Gastroesophageal sphincter (tissue), 4 donors: Measurements from ENCODE around the gene MEGF6. TPM values are rescaled to one million over a fixed set of nuclear protein-coding genes. Genes with fewer than 3 reads are reported as not detected.

Experiments
- ATAC-seq: fragments of 150-250 bp; one replicate; pipeline ENCODE4 v1.9.1; 2016; ENCODE audit warnings: mild to moderate bottlenecking, moderate library complexity
- H3K27ac ChIP-seq, 4 donors: fragments of 200-600 bp; sonication (generic) in 3 of 4; 1 replicate in 3 of 4; 2 replicates in 1 of 4; pipeline ENCODE4 v1.5.1; 2016 to 2019
- H3K27me3 ChIP-seq: fragments of 200-600 bp; sonication (generic); one replicate; pipeline ENCODE4 v1.5.1; 2019
- H3K36me3 ChIP-seq, 2 donors: fragments of 200-600 bp; sonication (generic); one replicate each; pipeline ENCODE4 v1.5.1; 2019; ENCODE audit warnings: control low read depth in 1 of 2
- H3K4me1 ChIP-seq, 3 donors: fragments of 200-600 bp; sonication (generic); 1 replicate in 2 of 3; 2 replicates in 1 of 3; pipeline ENCODE4 v1.5.1; 2016 to 2019; ENCODE audit warnings: control low read depth in 2 of 3
- H3K4me3 ChIP-seq, 2 donors: fragments of 200-600 bp; sonication (generic); one replicate each; pipeline ENCODE4 v1.5.1; 2019; ENCODE audit warnings: mild to moderate bottlenecking in 1 of 2, moderate library complexity in 1 of 2
- H3K9me3 ChIP-seq, 3 donors: fragments of 200-600 bp; sonication (generic); one replicate each; pipeline ENCODE4 v1.5.1; 2017 to 2019; ENCODE audit warnings: control low read depth in 2 of 3
- EP300 ChIP-seq: sonication (generic); formaldehyde crosslinking; IDR thresholded peaks from one replicate; pipeline ENCODE4 v1.6.1; 2017; ENCODE audit warnings: antibody characterized with exemption, mild to moderate bottlenecking
- POLR2A ChIP-seq, 2 donors: fragments of 450-650 bp; IDR thresholded peaks; one replicate each; pipeline ENCODE4 v1.6.1; 2017; ENCODE audit warnings: antibody characterized with exemption in 2 of 2, mild to moderate bottlenecking in 2 of 2, moderate library complexity in 1 of 2
- POLR2AphosphoS5 ChIP-seq: sonication (generic); formaldehyde crosslinking; IDR thresholded peaks from one replicate; pipeline ENCODE4 v1.6.1; 2017; ENCODE audit warnings: antibody characterized with exemption
- WGBS, 2 donors: methylation state at CpG; one replicate each; pipeline ENCODE4 v1.1.5; 2018; ENCODE audit warnings: low coverage in 1 of 2; 5-methylcytosine and 5-hydroxymethylcytosine counted together
- total RNA-seq, 4 donors: library from RNA; depleted of rRNA; stranded (reverse); fragments of >200 nt; gene quantifications; one replicate each; pipeline ENCODE4 v1.1.0, GENCODE V29; 2016
- TF ChIP-seq, protein P1 (sequence below), 4 experiments: fragments of 200-600 bp in 2 of 4; fragments of 450-650 bp in 2 of 4; sonication (generic) in 1 of 4; IDR thresholded peaks; one replicate each; pipeline ENCODE4 v1.5.1; 2017 to 2019; ENCODE audit warnings: antibody characterized with exemption in 4 of 4, mild to moderate bottlenecking in 2 of 4, moderate library complexity in 2 of 4

MEGF6 gene
- total RNA-seq, 4 donors from 2014 or later, result 4.7 to 15.5 (median 10.8) TPM

DNA sequence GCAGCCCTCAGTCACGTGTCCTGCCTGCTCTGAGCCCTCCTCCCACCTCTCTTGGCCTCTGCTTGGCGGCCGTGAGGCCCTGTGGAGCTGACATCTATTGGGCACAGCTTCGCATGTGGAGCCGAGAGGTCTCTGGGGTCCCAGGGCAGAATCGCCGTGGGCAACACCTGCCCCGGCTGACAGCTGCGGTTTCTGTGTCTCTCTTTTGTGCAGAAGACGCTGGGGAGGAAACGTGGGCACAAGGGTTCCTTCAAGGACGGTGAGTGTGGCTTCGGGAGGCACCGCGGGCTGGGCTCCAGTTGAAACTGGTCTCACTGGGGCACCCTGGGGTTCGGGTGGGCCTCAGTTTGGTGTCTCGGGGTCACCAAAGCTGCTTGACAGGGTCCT lies 145.4 kb downstream of the MEGF6 start:
- peaks cover 51% of the 10 kb centered on the region for H3K27me3 ChIP-seq
- H3K36me3 ChIP-seq, result no peaks in the 10 kb centered on the region
- WGBS, 2 donors, result 80 to 100% methylated on average over 1 to 2 of the region's 17 CpGs
- no peak for TF ChIP-seq EP300
- no peak for TF ChIP-seq POLR2AphosphoS5
- TF ChIP-seq POLR2A (IDR thresholded peaks at IDR 0.05), result no peak
- TF ChIP-seq, protein P1, sequence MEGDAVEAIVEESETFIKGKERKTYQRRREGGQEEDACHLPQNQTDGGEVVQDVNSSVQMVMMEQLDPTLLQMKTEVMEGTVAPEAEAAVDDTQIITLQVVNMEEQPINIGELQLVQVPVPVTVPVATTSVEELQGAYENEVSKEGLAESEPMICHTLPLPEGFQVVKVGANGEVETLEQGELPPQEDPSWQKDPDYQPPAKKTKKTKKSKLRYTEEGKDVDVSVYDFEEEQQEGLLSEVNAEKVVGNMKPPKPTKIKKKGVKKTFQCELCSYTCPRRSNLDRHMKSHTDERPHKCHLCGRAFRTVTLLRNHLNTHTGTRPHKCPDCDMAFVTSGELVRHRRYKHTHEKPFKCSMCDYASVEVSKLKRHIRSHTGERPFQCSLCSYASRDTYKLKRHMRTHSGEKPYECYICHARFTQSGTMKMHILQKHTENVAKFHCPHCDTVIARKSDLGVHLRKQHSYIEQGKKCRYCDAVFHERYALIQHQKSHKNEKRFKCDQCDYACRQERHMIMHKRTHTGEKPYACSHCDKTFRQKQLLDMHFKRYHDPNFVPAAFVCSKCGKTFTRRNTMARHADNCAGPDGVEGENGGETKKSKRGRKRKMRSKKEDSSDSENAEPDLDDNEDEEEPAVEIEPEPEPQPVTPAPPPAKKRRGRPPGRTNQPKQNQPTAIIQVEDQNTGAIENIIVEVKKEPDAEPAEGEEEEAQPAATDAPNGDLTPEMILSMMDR (IDR thresholded peaks at IDR 0.05), result no peak
- H3K9me3 ChIP-seq, result no peaks in the 10 kb centered on the region
- H3K27ac ChIP-seq, result no peak overlapping the region
- H3K4me1 ChIP-seq, result peaks cover 0 to 5% (median 0%) of the 10 kb centered on the region in 3 donors
- no peak overlapping the region for H3K4me3 ChIP-seq
- ATAC-seq, result no peak

DNA sequence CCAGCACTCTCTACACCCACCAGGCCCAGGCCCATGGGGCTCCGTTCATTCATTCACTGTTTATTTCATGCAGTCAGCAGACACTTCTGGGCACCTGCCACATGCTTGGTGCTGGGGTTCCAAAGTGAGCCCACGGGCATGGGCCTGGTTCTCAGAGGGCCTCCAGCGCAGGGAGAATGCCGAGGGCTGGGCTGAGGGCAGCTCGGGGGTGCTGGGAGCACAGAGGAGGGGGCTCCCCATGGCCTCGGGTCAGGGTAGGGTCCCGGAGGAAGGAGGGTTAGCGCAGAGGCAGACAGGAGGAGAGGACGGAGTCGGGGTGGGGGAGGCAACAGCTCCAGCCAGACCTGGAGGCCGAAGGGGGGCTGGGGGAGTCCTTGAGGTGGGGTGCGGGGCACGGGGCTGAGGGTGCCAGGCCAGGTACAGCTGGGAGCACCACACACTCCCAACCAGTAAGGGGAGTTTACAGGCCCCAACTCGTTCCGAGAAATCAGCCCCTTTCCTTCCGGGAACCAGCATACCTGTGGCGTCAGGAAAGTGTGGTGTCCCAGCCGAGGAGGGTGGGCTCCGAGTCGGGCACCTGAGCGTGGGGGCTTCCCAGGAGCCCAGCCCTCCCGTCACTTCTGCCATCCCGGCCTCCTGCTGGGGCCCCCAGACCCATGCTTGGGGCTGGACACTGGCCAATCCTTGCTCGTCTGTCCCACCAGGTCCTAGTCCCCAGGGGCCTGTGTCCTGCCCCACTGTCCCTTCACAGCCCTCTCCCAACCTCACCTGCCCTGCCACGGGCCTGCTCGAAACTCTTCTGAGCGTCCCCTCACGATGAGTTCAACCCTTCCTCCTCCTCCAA lies 146.0 kb downstream of the MEGF6 start:
- Histone ChIP-seq H3K4me3 (no peak overlapping the region), H3K27me3 (peaks cover 45% of the 10 kb centered on the region), H3K4me1 (no peaks in the 10 kb centered on the region), H3K27ac (no peak overlapping the region), H3K36me3 (no peaks in the 10 kb centered on the region), H3K9me3 (no peaks in the 10 kb centered on the region)
- WGBS, 2 donors, result 73 to 77% methylated on average over 4 to 16 of the region's 28 CpGs
- no peak for ATAC-seq
- no peak for TF ChIP-seq POLR2A (IDR thresholded peaks at IDR 0.05)
- TF ChIP-seq, protein P1 (IDR thresholded peaks at IDR 0.05), result no peak
- TF ChIP-seq EP300, result no peak
- TF ChIP-seq POLR2AphosphoS5, result no peak

DNA sequence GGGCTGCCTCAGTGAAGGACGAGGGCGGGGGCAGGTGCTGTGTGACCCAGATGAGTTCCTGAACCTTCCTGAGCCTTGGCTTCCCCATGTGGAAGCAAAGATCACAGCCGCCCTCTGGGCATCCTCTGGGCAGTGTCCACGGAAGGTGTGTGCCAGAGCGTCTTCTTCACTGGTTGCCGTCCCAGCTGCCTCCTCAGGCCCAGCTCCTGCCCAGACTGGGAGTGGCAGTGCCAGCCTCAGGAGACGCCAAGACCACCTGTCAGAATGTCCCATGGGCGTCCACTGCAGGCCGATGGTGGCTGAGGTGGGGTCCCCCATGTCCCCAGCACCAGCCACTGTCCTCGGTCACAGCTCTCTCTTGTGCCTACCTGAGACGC lies 146.7 kb downstream of the MEGF6 start:
- H3K27me3 ChIP-seq, result peaks cover 39% of the 10 kb centered on the region
- no peak overlapping the region for H3K27ac ChIP-seq
- H3K36me3 ChIP-seq, result no peaks in the 10 kb centered on the region
- WGBS, 2 donors, result no CpG with 5 or more reads among the region's 11 CpGs
- no peaks in the 10 kb centered on the region for H3K9me3 ChIP-seq
- no peaks in the 10 kb centered on the region for H3K4me1 ChIP-seq
- ATAC-seq, result no peak
- TF ChIP-seq, protein P1 (IDR thresholded peaks at IDR 0.05), result no peak
- TF ChIP-seq EP300 (no peak), POLR2AphosphoS5 (no peak), POLR2A (IDR thresholded peaks at IDR 0.05) (no peak)
- no peak overlapping the region for H3K4me3 ChIP-seq

DNA sequence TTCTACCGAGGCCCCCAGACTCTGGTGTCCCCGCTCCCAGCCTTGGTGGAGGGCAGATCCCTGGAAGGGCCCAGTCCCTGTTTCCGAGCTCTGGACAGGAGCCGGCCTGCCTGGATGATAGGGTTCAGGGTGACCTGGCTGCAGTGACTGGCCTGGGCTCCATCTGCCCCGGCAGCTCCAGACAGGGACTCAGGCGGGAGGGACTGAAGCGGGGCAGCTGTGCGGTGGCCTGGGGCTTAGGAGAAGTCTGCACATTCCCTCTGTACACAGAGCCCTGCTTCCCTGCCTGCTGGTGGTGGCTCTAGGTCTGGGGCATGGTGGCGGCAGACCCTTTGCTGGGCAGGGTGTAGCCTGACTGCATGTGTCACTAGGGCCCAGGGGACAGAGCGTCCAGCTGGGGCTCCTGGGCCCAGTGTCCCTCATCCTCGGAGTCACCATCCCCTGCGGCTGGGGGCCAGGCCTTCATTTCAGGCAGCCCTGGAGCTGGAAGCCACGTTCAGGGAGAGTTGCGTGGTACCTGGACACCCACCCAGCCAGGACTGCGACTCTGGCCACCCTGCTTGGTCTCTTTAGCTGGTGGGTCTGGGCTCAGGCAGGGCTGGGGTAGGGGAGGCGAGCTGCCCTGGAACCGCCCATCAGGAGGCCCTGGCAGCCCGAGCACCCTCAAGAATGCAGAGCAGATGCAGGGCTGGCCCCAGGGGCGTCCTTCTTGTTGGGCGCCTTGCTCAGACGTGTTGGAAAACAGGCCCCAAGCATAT lies 147.2 kb downstream of the MEGF6 start:
- TF ChIP-seq POLR2AphosphoS5 (no peak), POLR2A (IDR thresholded peaks at IDR 0.05) (no peak), EP300 (no peak)
- TF ChIP-seq, protein P1 (IDR thresholded peaks at IDR 0.05), result no peak
- no peak for ATAC-seq
- WGBS, 2 donors, result no CpG with 5 or more reads among the region's 21 CpGs
- no peaks in the 10 kb centered on the region for H3K4me1 ChIP-seq
- H3K9me3 ChIP-seq, result no peaks in the 10 kb centered on the region
- no peak overlapping the region for H3K4me3 ChIP-seq
- H3K27ac ChIP-seq, result no peak overlapping the region
- no peaks in the 10 kb centered on the region for H3K36me3 ChIP-seq
- H3K27me3 ChIP-seq, result peaks cover 34% of the 10 kb centered on the region
